ENCODE results near the gene KAZN.

Gene KAZN

DNA sequence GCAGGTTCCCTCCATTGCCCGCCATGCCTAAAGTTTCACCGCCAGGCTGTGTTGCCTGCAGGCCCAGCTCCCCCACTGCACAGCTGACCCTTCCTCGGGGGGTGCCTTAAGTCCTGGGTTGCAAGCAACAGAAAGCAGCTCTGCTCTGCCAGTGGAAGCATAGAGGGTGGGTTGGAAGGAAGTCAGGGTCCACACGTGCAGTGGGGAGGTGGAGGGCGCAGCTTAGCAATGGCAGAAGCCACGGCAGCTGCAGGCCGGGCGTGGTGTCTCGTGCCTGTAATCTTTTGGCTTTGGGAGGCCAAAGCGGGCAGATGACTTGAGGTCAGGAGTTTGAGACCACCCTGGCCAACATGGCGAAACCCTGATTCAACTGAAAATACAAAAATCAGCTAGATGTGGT is 448.8 kb downstream of the KAZN start (continued):
- TF ChIP-seq, protein P1, sequence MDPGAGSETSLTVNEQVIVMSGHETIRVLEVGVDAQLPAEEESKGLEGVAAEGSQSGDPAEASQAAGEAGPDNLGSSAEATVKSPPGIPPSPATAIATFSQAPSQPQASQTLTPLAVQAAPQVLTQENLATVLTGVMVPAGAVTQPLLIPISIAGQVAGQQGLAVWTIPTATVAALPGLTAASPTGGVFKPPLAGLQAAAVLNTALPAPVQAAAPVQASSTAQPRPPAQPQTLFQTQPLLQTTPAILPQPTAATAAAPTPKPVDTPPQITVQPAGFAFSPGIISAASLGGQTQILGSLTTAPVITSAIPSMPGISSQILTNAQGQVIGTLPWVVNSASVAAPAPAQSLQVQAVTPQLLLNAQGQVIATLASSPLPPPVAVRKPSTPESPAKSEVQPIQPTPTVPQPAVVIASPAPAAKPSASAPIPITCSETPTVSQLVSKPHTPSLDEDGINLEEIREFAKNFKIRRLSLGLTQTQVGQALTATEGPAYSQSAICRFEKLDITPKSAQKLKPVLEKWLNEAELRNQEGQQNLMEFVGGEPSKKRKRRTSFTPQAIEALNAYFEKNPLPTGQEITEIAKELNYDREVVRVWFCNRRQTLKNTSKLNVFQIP (CRISPR knock-in tag; IDR thresholded peaks at IDR 0.05; ENCODE audit: borderline replicate concordance, low read depth) = no peak
- TF ChIP-seq TCF4 (CRISPR knock-in tag; IDR thresholded peaks at IDR 0.05; ENCODE audit: borderline replicate concordance) = no peak
- TF ChIP-seq, protein P2, sequence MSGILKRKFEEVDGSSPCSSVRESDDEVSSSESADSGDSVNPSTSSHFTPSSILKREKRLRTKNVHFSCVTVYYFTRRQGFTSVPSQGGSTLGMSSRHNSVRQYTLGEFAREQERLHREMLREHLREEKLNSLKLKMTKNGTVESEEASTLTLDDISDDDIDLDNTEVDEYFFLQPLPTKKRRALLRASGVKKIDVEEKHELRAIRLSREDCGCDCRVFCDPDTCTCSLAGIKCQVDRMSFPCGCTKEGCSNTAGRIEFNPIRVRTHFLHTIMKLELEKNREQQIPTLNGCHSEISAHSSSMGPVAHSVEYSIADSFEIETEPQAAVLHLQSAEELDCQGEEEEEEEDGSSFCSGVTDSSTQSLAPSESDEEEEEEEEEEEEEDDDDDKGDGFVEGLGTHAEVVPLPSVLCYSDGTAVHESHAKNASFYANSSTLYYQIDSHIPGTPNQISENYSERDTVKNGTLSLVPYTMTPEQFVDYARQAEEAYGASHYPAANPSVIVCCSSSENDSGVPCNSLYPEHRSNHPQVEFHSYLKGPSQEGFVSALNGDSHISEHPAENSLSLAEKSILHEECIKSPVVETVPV (CRISPR knock-in tag; IDR thresholded peaks at IDR 0.05) = no peak

DNA sequence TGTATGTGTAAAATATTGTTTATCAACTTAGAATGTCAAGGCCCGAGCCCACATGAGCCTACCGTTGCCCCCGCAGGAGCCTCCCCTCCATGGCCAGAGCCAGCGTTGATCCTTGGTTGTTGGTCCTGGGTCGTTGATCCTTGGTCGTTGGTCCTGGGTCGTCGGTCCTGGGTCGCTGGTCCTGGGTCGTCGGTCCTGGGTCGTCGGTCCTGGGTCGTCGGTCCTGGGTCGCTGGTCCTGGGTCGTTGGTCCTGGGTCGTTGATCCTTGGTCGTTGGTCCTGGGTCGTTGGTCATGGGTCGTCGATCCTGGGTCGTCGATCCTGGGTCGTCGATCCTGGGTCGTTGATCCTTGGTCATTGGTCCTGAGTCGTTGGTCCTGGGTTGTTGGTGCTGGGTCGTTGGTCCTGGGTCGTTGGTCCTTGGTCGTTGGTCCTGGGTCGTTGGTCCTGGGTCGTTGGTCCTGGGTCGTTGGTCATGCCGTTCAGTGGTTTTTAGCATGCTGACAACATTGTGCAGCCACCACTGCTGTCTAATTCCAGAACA is 450.0 kb downstream of the KAZN start:
- TF ChIP-seq PPARA (CRISPR knock-in tag; IDR thresholded peaks at IDR 0.05; ENCODE audit: borderline replicate concordance) (no peak), TCF4 (CRISPR knock-in tag; IDR thresholded peaks at IDR 0.05; ENCODE audit: borderline replicate concordance) (no peak), ZNF565 (CRISPR knock-in tag; conservative IDR thresholded peaks at IDR 0.05; ENCODE audit: low read depth) (no peak), CSDC2 (CRISPR knock-in tag; IDR thresholded peaks at IDR 0.05) (no peak), ISL1 (CRISPR knock-in tag; IDR thresholded peaks at IDR 0.05) (no peak), SNAI2 (CRISPR knock-in tag; IDR thresholded peaks at IDR 0.05) (no peak), RARB (CRISPR knock-in tag; IDR thresholded peaks at IDR 0.05) (no peak), ZFP30 (CRISPR knock-in tag; IDR thresholded peaks at IDR 0.05) (no peak), ZC3H10 (CRISPR knock-in tag; IDR thresholded peaks at IDR 0.05) (no peak), ESRRG (CRISPR knock-in tag; IDR thresholded peaks at IDR 0.05) (no peak), TOX (CRISPR knock-in tag; IDR thresholded peaks at IDR 0.05; ENCODE audit: borderline replicate concordance) (no peak), ARNTL (CRISPR knock-in tag; IDR thresholded peaks at IDR 0.05; ENCODE audit: borderline replicate concordance, low read depth) (no peak), ZNF8 (CRISPR knock-in tag; IDR thresholded peaks at IDR 0.05) (no peak), BACH2 (CRISPR knock-in tag; IDR thresholded peaks at IDR 0.05; ENCODE audit: borderline replicate concordance) (no peak), OSR1 (CRISPR knock-in tag; IDR thresholded peaks at IDR 0.05) (no peak), GLIS3 (CRISPR knock-in tag; IDR thresholded peaks at IDR 0.05) (no peak)
- TF ChIP-seq, protein P2 (CRISPR knock-in tag; IDR thresholded peaks at IDR 0.05) = no peak
- TF ChIP-seq, protein P3, sequence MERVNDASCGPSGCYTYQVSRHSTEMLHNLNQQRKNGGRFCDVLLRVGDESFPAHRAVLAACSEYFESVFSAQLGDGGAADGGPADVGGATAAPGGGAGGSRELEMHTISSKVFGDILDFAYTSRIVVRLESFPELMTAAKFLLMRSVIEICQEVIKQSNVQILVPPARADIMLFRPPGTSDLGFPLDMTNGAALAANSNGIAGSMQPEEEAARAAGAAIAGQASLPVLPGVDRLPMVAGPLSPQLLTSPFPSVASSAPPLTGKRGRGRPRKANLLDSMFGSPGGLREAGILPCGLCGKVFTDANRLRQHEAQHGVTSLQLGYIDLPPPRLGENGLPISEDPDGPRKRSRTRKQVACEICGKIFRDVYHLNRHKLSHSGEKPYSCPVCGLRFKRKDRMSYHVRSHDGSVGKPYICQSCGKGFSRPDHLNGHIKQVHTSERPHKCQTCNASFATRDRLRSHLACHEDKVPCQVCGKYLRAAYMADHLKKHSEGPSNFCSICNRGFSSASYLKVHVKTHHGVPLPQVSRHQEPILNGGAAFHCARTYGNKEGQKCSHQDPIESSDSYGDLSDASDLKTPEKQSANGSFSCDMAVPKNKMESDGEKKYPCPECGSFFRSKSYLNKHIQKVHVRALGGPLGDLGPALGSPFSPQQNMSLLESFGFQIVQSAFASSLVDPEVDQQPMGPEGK (CRISPR knock-in tag; IDR thresholded peaks at IDR 0.05; ENCODE audit: borderline replicate concordance) = no peak
- TF ChIP-seq, protein P4, sequence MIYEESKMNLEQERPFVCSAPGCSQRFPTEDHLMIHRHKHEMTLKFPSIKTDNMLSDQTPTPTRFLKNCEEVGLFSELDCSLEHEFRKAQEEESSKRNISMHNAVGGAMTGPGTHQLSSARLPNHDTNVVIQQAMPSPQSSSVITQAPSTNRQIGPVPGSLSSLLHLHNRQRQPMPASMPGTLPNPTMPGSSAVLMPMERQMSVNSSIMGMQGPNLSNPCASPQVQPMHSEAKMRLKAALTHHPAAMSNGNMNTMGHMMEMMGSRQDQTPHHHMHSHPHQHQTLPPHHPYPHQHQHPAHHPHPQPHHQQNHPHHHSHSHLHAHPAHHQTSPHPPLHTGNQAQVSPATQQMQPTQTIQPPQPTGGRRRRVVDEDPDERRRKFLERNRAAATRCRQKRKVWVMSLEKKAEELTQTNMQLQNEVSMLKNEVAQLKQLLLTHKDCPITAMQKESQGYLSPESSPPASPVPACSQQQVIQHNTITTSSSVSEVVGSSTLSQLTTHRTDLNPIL (CRISPR knock-in tag; IDR thresholded peaks at IDR 0.05; ENCODE audit: low read depth) = no peak
- TF ChIP-seq, protein P1 (CRISPR knock-in tag; IDR thresholded peaks at IDR 0.05; ENCODE audit: borderline replicate concordance, low read depth) = no peak
- no peak for ATAC-seq

DNA sequence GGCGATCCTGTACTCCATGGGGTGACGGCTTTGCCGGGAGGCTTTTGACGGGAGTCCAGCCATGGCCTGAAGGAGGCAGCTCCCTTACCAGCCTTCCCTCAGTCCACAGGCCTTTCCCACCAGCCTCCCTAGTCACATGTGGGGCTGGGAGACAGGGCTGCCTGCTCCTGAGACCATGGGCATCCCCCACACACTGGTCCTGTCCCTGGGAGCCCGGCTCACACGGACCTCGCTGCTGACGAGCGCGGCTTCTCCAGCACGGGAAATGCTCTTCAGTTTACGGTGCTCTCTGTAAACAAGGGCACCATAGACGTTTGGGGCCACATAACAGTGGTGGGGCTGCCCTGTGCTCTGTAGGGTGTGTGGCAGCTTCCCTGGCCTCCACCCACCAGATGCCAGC is 450.6 kb downstream of the KAZN start:
- TF ChIP-seq ZFP3 (CRISPR knock-in tag; IDR thresholded peaks at IDR 0.05) (no peak), ESRRG (CRISPR knock-in tag; IDR thresholded peaks at IDR 0.05) (no peak), ARNTL (CRISPR knock-in tag; IDR thresholded peaks at IDR 0.05; ENCODE audit: borderline replicate concordance, low read depth) (no peak), ISL1 (CRISPR knock-in tag; IDR thresholded peaks at IDR 0.05) (no peak), GLIS3 (CRISPR knock-in tag; IDR thresholded peaks at IDR 0.05) (no peak), TOX (CRISPR knock-in tag; IDR thresholded peaks at IDR 0.05; ENCODE audit: borderline replicate concordance) (no peak), ZNF565 (CRISPR knock-in tag; conservative IDR thresholded peaks at IDR 0.05; ENCODE audit: low read depth) (no peak), TCF4 (CRISPR knock-in tag; IDR thresholded peaks at IDR 0.05; ENCODE audit: borderline replicate concordance) (no peak), OSR1 (CRISPR knock-in tag; IDR thresholded peaks at IDR 0.05) (no peak), ZNF70 (CRISPR knock-in tag; IDR thresholded peaks at IDR 0.05) (no peak), CSDC2 (CRISPR knock-in tag; IDR thresholded peaks at IDR 0.05) (no peak), ZFP30 (CRISPR knock-in tag; IDR thresholded peaks at IDR 0.05) (no peak)
- TF ChIP-seq, protein P5, sequence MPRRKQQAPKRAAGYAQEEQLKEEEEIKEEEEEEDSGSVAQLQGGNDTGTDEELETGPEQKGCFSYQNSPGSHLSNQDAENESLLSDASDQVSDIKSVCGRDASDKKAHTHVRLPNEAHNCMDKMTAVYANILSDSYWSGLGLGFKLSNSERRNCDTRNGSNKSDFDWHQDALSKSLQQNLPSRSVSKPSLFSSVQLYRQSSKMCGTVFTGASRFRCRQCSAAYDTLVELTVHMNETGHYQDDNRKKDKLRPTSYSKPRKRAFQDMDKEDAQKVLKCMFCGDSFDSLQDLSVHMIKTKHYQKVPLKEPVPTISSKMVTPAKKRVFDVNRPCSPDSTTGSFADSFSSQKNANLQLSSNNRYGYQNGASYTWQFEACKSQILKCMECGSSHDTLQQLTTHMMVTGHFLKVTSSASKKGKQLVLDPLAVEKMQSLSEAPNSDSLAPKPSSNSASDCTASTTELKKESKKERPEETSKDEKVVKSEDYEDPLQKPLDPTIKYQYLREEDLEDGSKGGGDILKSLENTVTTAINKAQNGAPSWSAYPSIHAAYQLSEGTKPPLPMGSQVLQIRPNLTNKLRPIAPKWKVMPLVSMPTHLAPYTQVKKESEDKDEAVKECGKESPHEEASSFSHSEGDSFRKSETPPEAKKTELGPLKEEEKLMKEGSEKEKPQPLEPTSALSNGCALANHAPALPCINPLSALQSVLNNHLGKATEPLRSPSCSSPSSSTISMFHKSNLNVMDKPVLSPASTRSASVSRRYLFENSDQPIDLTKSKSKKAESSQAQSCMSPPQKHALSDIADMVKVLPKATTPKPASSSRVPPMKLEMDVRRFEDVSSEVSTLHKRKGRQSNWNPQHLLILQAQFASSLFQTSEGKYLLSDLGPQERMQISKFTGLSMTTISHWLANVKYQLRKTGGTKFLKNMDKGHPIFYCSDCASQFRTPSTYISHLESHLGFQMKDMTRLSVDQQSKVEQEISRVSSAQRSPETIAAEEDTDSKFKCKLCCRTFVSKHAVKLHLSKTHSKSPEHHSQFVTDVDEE (CRISPR knock-in tag; IDR thresholded peaks at IDR 0.05) = no peak

More for the DNA sequence above, 450.6 kb downstream of the KAZN start:
- ATAC-seq = no peak
